Body of pancreas (tissue), 4 donors: ENCODE results near the gene MYBBP1A. TPM values are rescaled to one million over a fixed set of nuclear protein-coding genes. Genes with fewer than 3 reads are reported as not detected.
A peak's percentile ranks its signal among the peaks of the same experiment; 100 is the strongest.

ENCODE experiments used
- ATAC-seq: fragments of 150-250 bp; one replicate; pipeline ENCODE4 v1.9.1; 2016
- DNase-seq, 4 donors: peaks; one replicate each; pipeline ENCODE4 v3.0.0-alpha.2; 2019
- H3K27ac ChIP-seq, 4 donors: fragments of 200-600 bp; sonication (generic); 1 replicate in 3 of 4; 2 replicates in 1 of 4; pipeline versions ENCODE4 v1.5.1 to v1.6.1; 2016 to 2019; ENCODE audit warnings: mild to moderate bottlenecking in 1 of 4, mixed read lengths in 1 of 4, moderate library complexity in 1 of 4
- H3K27me3 ChIP-seq, 2 donors: fragments of 200-600 bp; sonication (generic); one replicate each; pipeline ENCODE4 v1.6.0; 2016; ENCODE audit warnings: mild to moderate bottlenecking in 1 of 2
- H3K36me3 ChIP-seq, 2 donors: fragments of 200-600 bp; sonication (generic); replicated peaks in 1 of 2; 2 replicates each; pipeline ENCODE4 v1.5.1; 2016; ENCODE audit warnings: low read depth in 2 of 2; ENCODE audit not compliant: insufficient read depth in 1 of 2
- H3K4me1 ChIP-seq: fragments of 200-600 bp; sonication (generic); one replicate; pipeline ENCODE4 v1.6.0; 2016
- H3K4me3 ChIP-seq, 2 donors: fragments of 200-600 bp; sonication (generic); 1 replicate in 1 of 2; 2 replicates in 1 of 2; pipeline ENCODE4 v1.5.1; 2016 to 2019
- H3K9me3 ChIP-seq, 3 donors: fragments of 200-600 bp; sonication (generic); 1 replicate in 2 of 3; 2 replicates in 1 of 3; pipeline ENCODE4 v1.5.1; 2016
- POLR2A ChIP-seq, 3 donors: fragments of 450-650 bp; IDR thresholded peaks; one replicate each; pipeline ENCODE4 v1.6.1; 2016; ENCODE audit warnings: antibody characterized with exemption in 3 of 3, mild to moderate bottlenecking in 2 of 3
- WGBS, 2 donors: methylation state at CpG; one replicate each; pipeline ENCODE4 v1.1.5; 2017; 5-methylcytosine and 5-hydroxymethylcytosine counted together
- intact Hi-C: fragments of 100-400 bp; cut with DNase I; formaldehyde crosslinking; loops from one replicate; pipeline ENCODE4 v1.15.1; 2023
- total RNA-seq, 2 donors: library from RNA; depleted of rRNA; stranded (reverse); fragments of >200 nt; gene quantifications; one replicate each; pipeline ENCODE4 v1.1.0, GENCODE V29; 2016
- TF ChIP-seq, protein P1 (sequence below), 7 experiments: fragments of 450-650 bp in 4 of 7; fragments of 200-600 bp in 3 of 7; sonication (generic) in 3 of 7; IDR thresholded peaks; one replicate each; pipeline ENCODE4 v1.5.1; 2016 to 2019; ENCODE audit warnings: antibody characterized with exemption in 7 of 7

Gene MYBBP1A
- total RNA-seq, 2 donors from 2014 or later, result 37.9 to 105 TPM

DNA sequence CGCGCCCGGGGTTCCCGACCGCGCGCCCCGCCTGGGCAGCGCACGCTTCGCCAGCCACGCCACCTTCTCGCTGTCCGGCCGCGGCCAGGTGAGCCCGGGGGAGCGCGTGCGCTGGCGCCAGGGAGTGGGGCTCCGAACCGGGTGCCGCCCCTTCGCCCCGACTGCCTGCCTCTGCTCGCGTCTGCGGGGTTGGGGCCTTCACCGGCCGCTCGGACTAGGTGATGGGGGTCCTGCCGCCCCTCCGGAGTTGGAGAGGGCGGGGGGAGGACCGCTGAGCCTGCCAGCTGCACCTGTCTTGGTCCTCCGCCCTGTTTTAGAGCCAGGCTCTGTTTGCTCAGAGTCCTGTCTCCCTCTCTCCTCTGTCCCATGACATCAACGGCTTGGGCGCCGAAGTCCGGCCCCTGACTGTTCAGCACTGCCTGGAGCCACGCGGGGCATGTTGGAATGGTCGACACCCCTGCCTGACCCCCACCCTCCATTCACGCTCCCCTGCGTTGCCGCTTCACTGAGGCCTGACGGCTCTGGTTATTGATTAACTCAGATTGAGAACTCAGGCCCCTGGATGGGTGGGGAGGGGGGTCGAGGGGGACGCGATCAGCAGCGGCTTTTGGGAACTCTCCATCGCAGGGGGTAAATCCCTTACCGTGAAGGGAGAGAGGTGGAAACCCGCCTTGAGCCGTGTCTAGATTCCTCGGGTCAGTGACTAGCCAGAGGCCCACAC lies 29.9 kb upstream of the MYBBP1A start:
- intact Hi-C loops, result no loop called here
- 9 to 18% methylated on average over 18 to 42 of the region's 57 CpGs for WGBS, 2 donors
- H3K9me3 ChIP-seq, result no peaks in the 10 kb centered on the region
- no peak for TF ChIP-seq POLR2A (IDR thresholded peaks at IDR 0.05)
- TF ChIP-seq, protein P1, sequence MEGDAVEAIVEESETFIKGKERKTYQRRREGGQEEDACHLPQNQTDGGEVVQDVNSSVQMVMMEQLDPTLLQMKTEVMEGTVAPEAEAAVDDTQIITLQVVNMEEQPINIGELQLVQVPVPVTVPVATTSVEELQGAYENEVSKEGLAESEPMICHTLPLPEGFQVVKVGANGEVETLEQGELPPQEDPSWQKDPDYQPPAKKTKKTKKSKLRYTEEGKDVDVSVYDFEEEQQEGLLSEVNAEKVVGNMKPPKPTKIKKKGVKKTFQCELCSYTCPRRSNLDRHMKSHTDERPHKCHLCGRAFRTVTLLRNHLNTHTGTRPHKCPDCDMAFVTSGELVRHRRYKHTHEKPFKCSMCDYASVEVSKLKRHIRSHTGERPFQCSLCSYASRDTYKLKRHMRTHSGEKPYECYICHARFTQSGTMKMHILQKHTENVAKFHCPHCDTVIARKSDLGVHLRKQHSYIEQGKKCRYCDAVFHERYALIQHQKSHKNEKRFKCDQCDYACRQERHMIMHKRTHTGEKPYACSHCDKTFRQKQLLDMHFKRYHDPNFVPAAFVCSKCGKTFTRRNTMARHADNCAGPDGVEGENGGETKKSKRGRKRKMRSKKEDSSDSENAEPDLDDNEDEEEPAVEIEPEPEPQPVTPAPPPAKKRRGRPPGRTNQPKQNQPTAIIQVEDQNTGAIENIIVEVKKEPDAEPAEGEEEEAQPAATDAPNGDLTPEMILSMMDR (IDR thresholded peaks at IDR 0.05), result no peak
- H3K4me1 ChIP-seq, result peaks cover 16% of the 10 kb centered on the region
- H3K36me3 ChIP-seq, result no peaks in the 10 kb centered on the region
- DNase-seq (no peak), ATAC-seq (no peak)
- H3K4me3 ChIP-seq, result no peak overlapping the region
- no peak overlapping the region for H3K27ac ChIP-seq
- H3K27me3 ChIP-seq, result peaks cover 0 to 24% of the 10 kb centered on the region in 2 donors

DNA sequence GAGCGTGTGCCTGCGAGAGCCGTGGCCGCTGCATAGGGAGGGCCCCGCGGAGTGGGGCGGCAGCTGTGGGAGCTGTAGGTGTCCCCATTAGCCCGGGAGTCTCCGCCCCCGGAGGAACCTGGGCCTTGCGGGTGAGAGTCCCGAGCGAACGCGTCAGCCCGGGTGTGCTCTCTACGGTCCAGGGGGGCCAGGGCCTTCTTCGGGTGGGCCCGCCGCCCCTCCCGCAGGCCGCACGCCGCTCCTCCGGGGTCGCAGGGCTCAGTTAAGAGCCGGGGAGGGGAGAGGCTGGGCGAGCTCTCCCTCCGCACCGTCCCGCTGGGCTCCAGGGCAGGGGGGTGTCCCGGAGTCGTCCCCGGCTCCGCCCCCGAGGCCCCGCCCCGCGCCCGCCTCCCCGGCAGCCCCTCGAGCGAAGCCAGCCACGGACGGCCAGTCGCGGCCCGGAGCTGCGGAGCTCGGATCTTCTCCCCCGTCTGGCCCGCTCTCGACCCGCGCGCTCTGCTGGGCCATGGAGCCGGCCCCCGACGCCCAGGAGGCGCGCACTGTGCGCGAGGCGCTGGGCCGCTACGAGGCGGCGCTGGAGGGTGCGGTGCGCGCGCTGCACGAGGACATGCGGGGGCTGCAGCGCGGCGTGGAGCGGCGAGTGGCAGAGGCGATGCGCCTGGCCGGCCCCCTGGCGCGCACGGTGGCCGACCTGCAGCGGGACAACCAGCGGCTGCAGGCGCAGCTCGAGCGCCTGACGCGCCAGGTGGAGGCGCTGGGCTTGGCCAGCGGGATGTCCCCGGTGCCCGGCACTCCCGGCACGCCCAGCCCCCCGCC lies 29.1 kb upstream of the MYBBP1A start, which contains the start of gene SMTNL2:
SMTNL2 (plus strand) TSS at position 429 of the 816 bp plus-strand sequence; CDS start at position 506, 77 bp downstream.
- WGBS, 2 donors, result 0 to 1% methylated on average over 9 to 79 of the region's 100 CpGs
- TF ChIP-seq POLR2A (IDR thresholded peaks at IDR 0.05), result no peak
- TF ChIP-seq, protein P1 (IDR thresholded peaks at IDR 0.05), result no peak
- intact Hi-C loops, result no loop called here
- Histone ChIP-seq H3K36me3 (no peaks in the 10 kb centered on the region), H3K27me3 (peaks cover 0 to 24% of the 10 kb centered on the region in 2 donors), H3K27ac (no peak within 1 kb of the TSS), H3K4me1 (peaks cover 16% of the 10 kb centered on the region), H3K4me3 (no peak within 1 kb of the TSS), H3K9me3 (no peaks in the 10 kb centered on the region)
- peak; percentile 47 for ATAC-seq
- no peak for DNase-seq

DNA sequence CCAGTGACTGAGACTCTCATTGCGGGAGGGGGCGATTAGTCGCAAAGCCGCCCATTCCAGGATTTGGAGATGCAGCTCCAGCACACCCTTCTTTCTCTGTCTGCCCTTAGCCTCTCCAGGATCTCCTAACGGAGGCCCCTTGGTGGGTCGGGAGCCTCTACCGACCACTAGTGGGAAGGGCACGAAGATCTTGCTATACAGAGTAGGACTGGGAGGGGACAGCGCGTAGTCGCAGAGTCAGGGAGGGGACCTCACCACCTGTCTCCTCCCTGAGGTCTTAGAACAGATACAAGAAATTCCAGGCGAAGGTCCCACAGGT lies 28.6 kb upstream of the MYBBP1A start:
- Histone ChIP-seq H3K9me3 (no peaks in the 10 kb centered on the region), H3K4me3 (no peak overlapping the region), H3K4me1 (peaks cover 16% of the 10 kb centered on the region), H3K36me3 (no peaks in the 10 kb centered on the region), H3K27ac (no peak overlapping the region), H3K27me3 (peaks cover 0 to 24% of the 10 kb centered on the region in 2 donors)
- ATAC-seq (peak; percentile 10), DNase-seq (no peak)
- intact Hi-C loops, result no loop called here
- WGBS, 2 donors, result 0 to 9% methylated on average over 3 to 12 of the region's 12 CpGs
- TF ChIP-seq, protein P1 (IDR thresholded peaks at IDR 0.05), result peak in 1 of 7 experiments; percentile 16
- no peak for TF ChIP-seq POLR2A (IDR thresholded peaks at IDR 0.05)

DNA sequence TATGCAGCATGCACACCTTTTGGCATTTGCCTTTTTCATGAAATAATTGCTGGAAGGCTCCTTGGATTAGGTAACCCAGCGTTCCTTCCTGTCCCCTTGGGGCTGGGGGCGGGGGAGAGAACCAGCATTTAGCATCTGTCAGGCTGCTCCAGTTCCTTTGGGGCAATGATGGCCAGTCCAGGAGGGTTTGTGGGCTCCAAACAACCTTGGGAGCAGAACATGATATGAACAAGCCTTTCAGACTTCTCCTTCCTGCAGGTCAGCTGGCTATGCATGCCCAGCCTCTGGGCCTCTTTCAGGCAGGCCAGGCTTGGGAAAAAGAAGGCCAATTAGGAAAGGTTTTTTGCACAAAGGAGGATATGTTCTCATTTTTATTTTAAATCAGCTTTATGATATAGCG lies 28.0 kb upstream of the MYBBP1A start:
- ATAC-seq (no peak), DNase-seq (no peak)
- no peak for TF ChIP-seq POLR2A (IDR thresholded peaks at IDR 0.05)
- TF ChIP-seq, protein P1 (IDR thresholded peaks at IDR 0.05), result no peak
- H3K27me3 ChIP-seq, result peaks cover 0 to 24% of the 10 kb centered on the region in 2 donors
- intact Hi-C loops, result no loop called here
- H3K9me3 ChIP-seq, result no peaks in the 10 kb centered on the region
- H3K27ac ChIP-seq, result no peak overlapping the region
- 65 to 86% methylated on average over 3 of the region's 3 CpGs for WGBS, 2 donors
- H3K4me3 ChIP-seq, result no peak overlapping the region
- peaks cover 16% of the 10 kb centered on the region for H3K4me1 ChIP-seq
- H3K36me3 ChIP-seq, result no peaks in the 10 kb centered on the region
